Stimulated activated CD4-positive, alpha-beta T cell treated with anti-CD3 and anti-CD28 coated beads, Interleukin-2, amount 100 ng/mL, for 24 hours (primary cell): Measurements from ENCODE around the gene FRMPD1.
A peak's percentile ranks its signal among the peaks of the same experiment; 100 is the strongest.
"Not testable (repeated sequence)": the region's sequence is repeated elsewhere in the genome, so short reads cannot be mapped to it uniquely, and the experiment has no call there.

Experiments used
- DNase-seq, 2 donors: peaks; one replicate each; pipeline ENCODE4 v3.0.0-alpha.2; 2020

The FRMPD1 gene, protein sequence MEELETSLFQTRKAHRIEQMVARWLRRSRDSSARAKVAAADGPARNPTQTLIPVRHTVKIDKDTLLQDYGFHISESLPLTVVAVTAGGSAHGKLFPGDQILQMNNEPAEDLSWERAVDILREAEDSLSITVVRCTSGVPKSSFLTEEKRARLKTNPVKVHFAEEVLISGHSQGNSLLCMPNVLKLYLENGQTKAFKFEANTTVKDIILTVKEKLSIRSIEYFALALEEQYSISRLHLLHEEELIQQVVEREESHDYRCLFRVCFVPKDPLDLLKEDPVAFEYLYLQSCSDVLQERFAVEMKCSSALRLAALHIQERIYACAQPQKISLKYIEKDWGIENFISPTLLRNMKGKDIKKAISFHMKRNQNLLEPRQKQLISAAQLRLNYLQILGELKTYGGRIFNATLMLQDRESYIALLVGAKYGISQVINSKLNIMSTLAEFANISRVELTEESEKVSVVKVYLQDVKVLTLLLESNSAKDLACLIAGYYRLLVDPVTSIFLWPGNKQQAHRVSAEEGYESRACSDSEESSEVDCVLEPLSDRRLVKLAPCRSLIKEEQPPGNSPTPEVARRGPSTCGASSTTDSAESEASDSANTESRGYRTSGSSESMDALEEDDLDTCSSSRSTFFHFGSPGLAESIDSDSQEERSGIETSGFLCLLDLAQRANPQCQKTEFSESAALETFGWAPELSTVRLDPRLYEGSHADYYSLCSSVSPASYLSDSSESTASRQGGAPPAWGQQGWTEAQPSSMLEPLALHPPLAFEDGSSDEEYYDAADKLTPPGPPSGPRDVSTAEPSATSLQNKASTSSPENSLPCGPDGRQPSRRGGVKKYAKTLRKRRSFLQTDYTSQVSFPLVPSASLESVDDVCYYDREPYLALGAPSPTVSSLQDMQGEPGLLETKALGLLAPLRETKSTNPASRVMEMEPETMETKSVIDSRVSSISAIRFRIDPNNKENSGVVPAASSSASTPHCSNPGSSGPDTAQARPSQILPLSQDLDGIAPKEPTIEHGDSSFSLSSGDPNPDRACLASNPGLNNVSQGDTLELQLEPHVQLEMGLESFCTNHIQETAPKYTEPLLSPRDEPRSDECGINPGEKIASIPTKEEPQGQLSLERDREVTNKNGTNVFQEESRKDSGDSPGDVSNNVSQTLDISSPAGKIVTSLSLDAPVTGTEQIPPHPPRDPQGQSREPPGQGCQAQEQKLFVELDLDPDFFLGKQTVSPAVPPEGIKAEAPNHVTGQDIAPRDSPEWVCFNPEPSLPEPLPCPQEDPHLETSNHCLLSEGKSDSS (N-terminal part only)

DNA sequence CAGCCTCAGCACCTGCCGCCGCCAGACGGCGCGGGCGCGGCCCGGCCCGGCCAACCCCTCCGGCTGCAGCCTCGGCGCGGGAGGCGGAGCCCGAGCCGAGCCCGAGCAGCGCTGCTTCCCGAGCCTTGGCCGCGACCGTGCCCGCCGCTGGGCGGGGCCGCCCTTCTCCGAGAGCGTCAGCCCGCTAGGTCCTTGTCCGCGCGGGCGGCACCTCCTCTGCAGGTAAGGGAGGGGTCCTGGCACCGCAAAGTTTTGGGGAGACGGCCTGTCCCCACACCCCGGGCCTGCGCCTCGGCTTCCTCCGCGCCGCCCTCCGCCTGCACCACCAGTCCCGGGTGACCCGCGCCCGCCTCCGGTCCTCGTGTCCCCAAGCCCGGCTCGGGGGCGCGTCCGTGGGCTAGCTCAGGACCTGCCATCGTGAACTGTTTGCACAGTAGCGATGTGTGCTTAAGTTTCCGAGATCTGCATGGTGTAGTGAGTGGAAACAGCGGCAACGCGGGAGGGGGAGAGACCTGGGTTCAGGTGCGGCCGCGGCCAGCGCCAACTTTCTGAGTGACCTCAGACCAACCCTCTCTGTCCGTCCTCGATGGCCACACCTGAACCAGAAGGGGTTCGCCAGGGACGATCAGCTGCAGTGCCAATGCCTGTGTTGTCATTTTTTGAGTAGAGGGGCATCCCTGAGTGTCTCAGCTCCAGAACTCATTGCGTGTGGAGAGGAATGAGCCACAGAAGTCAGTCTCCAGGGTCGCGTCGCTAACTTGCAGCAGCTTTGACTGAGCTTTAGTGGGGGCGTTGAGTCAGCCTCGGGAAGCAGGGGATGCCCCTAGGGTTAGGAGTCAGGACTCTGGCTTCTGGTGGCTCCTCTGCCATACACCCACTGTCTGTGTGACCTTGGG, at the start of gene FRMPD1:
FRMPD1 (plus strand) TSS at position 82 of the 896 bp plus-strand sequence. CDS start 41,688 bp downstream, outside the sequence.
- DNase-seq, result peak; percentile 60 to 75

- DNase-seq, result not testable (repeated sequence)
Observed at GRCh38 chr9:37602061-37602460, 48.7 kb upstream of the FRMPD1 start.

GRCh38 chr9:37602817-37603216, 47.9 kb upstream of the FRMPD1 start:
- no peak for DNase-seq

DNA sequence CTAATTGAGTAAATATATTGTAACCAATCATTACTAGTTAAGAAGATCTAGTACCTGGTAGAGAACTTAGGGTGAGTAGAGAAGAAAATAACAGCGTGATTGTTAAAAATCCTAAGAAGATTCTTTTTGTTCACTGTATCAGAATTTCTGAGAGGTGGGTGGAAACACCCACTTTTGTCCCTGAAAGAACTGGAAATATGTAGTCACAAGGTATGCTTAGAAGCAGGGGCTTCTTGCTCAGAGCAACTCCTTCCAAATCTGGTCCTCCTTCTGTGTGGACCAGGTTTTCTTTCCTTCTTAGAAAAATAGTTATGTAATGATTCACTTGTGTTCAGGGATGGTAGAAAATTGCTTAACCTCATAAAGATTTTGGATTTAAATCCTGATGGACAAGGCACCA, 46.5 kb upstream of the FRMPD1 start:
- no peak for DNase-seq

DNA sequence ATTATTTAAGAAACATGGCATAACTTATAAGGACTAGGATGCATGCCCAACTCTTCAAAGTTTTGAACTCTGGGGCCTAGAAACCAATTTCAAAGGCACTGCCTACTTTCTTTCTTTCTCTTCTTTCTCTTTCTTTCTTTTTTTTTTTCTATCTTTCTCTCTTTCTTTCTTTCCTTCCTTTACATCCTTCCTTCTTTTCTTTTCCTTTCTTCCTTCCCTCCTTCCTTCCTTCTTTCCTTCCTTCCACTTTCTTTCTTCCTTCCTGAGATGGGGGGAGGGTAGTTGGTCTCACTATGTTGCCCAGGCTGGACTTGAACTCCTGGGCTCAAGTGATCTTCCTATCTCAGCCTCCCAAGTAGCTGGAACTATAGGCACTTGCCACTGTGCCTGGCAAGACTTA, 42.5 kb upstream of the FRMPD1 start:
- DNase-seq, result no peak

DNA sequence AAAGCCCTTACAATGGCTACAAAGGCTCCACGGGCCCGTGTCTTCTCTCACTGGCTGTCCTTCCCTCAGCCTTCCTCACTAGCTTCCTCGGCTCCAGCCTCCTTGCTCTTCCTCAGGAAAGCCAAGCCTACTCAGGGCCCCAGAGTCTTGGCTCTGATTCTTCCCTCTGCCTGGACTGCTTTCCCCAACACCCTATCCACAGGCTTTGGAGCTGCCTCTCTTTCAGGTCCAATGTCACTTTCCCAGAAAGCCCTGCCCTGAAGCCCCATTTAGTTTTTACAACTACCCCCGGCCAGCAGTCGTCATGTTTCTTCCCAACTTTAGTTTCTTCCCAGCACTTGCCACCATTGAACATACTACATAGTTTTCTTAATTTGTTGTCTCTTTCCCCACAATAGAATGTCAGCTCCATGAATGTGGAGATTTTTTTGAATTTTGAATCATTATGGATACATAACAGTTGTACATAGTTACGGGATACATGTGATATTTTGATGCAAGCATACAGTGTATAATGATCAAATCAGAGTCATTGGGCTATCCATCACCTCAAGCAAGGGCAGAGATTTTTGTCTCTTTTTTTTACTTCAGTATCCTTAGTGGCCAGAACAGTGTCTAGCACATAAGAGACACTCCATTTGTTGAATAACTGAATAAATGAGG, 40.9 kb upstream of the FRMPD1 start:
- no peak for DNase-seq

- DNase-seq, result no peak
Observed at GRCh38 chr9:37611014-37611413, 39.7 kb upstream of the FRMPD1 start.

DNA sequence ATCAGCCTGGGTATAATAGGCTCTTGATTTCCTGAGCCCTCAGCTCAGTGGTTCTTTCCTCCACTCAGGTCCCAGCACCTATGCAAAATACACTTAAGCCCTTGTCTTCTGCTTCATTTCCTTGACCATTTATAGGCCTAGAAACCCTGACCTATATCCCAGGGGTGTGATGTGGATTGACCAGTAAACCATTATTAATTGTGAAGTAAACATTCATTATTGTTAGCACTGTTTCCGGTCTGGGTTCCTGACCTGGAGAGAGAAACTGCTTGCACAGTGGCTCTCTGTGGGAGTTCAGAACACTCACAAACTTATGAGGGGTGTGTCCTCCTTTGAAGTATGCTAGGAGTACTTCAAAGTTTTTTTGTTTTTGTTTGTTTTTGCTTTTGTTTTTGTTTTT, 38.8 kb upstream of the FRMPD1 start:
- DNase-seq, result no peak

DNA sequence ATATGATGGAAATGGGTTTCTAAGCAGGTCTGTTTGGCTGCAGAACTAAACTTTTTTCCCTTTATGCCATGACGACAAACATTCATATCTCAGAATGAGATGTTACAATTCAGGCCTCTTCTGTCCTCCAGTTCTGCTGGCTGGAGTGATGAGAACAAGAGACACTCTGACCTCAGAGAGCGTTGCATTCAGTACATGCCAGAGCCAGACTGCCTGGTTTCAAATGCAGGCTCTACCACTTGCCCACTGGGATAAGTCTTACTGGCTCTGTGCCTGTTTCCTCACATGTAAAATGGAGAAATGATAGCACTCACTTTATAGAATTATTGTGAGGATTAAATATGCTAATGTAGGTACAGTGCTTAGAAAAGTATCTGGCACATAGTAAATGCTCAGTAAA, 33.6 kb upstream of the FRMPD1 start:
- no peak for DNase-seq

GRCh38 chr9:37617832-37618231, 32.9 kb upstream of the FRMPD1 start:
- no peak for DNase-seq

DNA sequence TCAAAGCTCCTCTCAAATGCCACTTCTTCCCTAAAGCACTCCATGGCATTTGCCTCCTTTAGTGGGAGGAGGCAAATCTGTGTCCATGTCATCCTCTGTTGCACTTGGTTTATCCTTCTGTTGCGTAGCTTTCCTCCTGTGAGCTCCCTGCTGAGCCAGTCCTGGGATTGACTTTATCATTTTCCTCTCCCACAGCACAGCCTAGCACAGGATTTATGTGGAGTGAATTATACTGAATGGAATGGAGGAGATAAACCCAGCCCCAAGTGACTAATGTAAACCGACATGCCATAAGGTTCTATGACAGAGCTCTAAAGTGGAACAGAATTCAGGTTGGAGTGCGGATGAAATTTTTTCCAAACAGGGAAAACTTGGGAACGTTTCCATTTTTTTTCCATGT, 31.9 kb upstream of the FRMPD1 start:
- DNase-seq, result no peak

DNA sequence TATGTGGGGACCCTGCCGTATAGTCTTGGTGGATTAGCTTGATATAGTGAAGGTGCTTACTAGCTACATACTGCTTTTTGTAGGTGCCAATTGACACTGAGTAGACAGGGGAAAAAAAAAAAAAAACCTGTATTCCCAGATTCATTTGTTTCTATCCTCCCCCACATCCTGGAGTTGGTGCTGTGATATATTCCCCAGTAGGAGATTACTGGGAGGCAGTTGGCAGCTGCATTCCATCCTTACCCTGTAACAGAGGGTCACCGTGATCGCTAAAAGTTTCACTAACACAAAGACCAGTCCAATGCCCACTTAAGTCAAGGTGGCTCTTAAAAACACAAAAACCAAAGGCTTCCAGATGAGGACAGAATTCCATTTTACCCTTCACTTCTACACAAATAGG, 30.9 kb upstream of the FRMPD1 start:
- DNase-seq, result no peak

DNA sequence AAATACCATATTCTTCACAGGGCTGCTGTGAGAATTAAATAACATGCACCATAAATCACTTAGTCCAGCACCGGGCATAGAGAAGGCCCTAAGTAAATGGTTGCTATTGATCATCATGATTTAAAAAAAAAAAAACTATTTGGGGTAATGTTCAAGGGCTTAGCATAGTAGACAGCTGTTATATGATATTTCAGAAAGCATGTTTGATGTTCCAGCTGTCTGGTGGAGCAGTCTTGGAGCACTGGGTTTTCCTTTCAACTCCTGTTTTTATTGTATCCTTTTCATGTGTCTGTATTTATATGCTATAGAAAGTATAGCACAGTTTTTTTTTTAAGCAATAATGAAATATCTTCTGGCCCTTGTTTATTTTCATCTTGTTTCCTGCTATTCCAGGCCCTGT, 30.4 kb upstream of the FRMPD1 start:
- no peak for DNase-seq

GRCh38 chr9:37621273-37622121, 29.3 kb upstream of the FRMPD1 start:
- no peak for DNase-seq

DNA sequence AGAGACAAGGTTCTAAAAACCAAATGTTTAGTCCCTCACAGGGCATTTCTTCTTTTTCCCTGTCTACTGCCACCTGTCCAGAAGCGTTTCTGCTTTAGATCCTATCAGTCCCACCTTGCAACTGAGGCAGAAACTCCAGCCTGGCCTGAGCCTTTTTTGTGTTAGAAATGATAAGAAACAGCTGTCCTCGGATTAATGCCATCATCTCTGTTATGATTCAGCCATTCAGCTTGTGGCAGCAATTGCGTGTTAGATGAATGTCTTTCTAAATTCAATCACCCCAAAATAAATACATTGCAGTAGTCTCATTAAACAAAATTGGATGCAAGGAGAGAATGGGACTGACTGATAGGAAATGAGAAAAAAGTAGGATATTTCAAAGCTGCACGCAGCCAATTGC, 28.3 kb upstream of the FRMPD1 start:
- no peak for DNase-seq

GRCh38 chr9:37623267-37623666, 27.5 kb upstream of the FRMPD1 start:
- no peak for DNase-seq

- no peak for DNase-seq
Observed at GRCh38 chr9:37624073-37624472, 26.7 kb upstream of the FRMPD1 start.

- no peak for DNase-seq
Observed at GRCh38 chr9:37625036-37625757, 25.6 kb upstream of the FRMPD1 start.

GRCh38 chr9:37625758-37626147, 25.0 kb upstream of the FRMPD1 start:
- no peak for DNase-seq
